ENCODE measurements around the gene RIN3.

RIN3 gene

GRCh38 chr14:92555465-92556111 is 42.0 kb downstream of the RIN3 start:
- DNase-seq (ENCODE audit: low read depth): no peak
- TF ChIP-seq CTCF (conservative IDR thresholded peaks at IDR 0.05; ENCODE audit: control insufficient read depth, insufficient read depth, low read depth, low read length): no peak
- no peak overlapping the region for H3K4me3 ChIP-seq (ENCODE audit: control insufficient read depth, low read depth, low read length)

DNA sequence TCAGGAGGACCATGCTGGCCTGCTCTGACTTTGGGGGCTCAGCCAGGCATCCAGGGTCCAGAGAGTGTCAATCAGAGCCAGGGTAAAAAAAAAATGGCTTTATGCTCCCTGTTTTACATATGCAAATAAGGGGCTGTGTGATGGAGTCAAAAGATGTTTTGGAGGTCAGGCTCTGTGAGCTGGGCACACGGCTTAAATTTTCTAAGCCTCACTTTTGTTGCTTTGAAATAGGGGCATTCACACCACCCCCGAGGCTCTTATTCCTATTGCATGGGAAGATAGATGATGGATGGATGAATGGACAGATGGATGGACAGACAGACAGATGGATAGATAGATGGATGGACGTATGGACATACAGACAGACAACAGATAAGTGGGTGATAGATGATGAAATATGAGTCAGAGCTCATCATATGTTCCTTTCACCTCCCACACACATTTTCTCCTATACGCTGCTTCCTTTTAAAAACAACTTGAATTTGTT is 42.7 kb downstream of the RIN3 start:
- TF ChIP-seq CTCF (conservative IDR thresholded peaks at IDR 0.05; ENCODE audit: control insufficient read depth, insufficient read depth, low read depth, low read length): no peak
- DNase-seq (ENCODE audit: low read depth): peak; percentile 65

GRCh38 chr14:92556863-92557543 is 43.4 kb downstream of the RIN3 start:
- no peak for TF ChIP-seq CTCF (conservative IDR thresholded peaks at IDR 0.05; ENCODE audit: control insufficient read depth, insufficient read depth, low read depth, low read length)
- no peak overlapping the region for H3K4me3 ChIP-seq (ENCODE audit: control insufficient read depth, low read depth, low read length)
- DNase-seq (ENCODE audit: low read depth): no peak

More for the DNA sequence above, 42.7 kb downstream of the RIN3 start:
- no peak overlapping the region for H3K4me3 ChIP-seq (ENCODE audit: control insufficient read depth, low read depth, low read length)

- H3K4me3 ChIP-seq (ENCODE audit: control insufficient read depth, low read depth, low read length): no peak overlapping the region
- DNase-seq (ENCODE audit: low read depth): no peak
- no peak for TF ChIP-seq CTCF (conservative IDR thresholded peaks at IDR 0.05; ENCODE audit: control insufficient read depth, insufficient read depth, low read depth, low read length)
Measured at GRCh38 chr14:92557544-92557912, 43.9 kb downstream of the RIN3 start.

- TF ChIP-seq CTCF (conservative IDR thresholded peaks at IDR 0.05; ENCODE audit: control insufficient read depth, insufficient read depth, low read depth, low read length): no peak
- no peak overlapping the region for H3K4me3 ChIP-seq (ENCODE audit: control insufficient read depth, low read depth, low read length)
- DNase-seq (ENCODE audit: low read depth): no peak
Measured at GRCh38 chr14:92558319-92558718, 44.7 kb downstream of the RIN3 start.

GRCh38 chr14:92559486-92559885 is 45.9 kb downstream of the RIN3 start:
- no peak for DNase-seq (ENCODE audit: low read depth)
- H3K4me3 ChIP-seq (ENCODE audit: control insufficient read depth, low read depth, low read length): no peak overlapping the region
- TF ChIP-seq CTCF (conservative IDR thresholded peaks at IDR 0.05; ENCODE audit: control insufficient read depth, insufficient read depth, low read depth, low read length): no peak

All from fibroblast of mammary gland (primary cell).